ENCODE results near the gene APOL2. TPM values are rescaled to one million over a fixed set of nuclear protein-coding genes. Genes with fewer than 3 reads are reported as not detected.

Gene APOL2
- total RNA-seq, 1 experiment from 2014 or later: 10.0 TPM

DNA sequence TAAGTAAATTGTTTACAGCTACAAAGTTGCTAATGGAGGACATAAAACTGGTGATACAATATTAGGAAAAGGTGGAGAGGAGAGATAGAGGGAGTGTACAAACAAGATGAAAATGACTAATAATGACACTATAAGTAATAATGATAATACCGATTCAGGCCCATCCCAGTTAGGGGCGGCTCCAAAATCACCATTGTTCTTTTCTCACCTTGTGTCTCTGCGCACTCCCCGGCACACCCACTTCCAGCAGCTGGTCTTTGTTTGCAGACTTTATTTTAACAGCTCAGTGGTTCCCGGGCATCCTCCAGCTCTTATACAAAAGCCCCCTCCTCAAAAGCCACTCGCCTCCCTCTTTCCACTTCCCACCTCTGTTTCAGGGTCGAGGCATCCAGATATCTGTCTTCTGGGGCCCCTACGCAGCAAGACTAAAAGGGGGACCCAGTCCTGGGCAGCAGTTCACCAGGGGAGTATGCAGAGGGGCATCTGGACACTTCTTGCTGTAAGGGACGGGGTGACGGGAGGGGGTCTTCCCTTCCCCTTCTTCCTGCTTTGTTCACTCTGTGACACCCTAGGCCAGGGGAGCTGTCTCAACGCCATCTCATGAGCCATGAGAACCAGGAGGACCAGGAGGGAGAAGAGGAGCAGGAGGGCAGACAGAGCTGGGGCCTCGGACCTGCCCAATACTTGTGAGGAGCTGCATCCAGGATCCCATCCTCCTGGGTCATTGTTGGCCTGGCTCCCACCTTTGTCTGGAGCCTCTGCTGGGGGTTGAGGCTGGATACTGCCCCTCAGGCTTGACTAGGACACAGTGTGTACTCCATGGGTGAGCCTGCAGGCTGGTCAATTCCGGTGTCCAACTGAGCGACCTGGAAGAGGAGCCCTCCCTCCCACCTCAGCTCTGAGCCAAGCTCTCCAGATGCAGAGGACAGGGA lies 2.7 kb downstream of the APOL2 start:
- Histone ChIP-seq H3K4me1 (no peaks in the 10 kb centered on the region), H3K36me3 (ENCODE audit: control insufficient read depth, insufficient read depth, low read length) (no peaks in the 10 kb centered on the region), H3K9me3 (no peaks in the 10 kb centered on the region), H3K27me3 (replicated peaks; ENCODE audit: control insufficient read depth, insufficient read depth, low read length) (no peaks in the 10 kb centered on the region), H3K4me3 (ENCODE audit: low read depth, low read length) (no peak overlapping the region)
- H3K4me1 Mint-ChIP-seq (ENCODE audit: low read depth, unreplicated experiment): peaks cover 14% of the 10 kb centered on the region
- ChIA-PET CTCF (interaction anchor here (0.9 kb wide), 1 partner anchor 234 kb away, joined by 3 read pairs; no protein-coding TSS in a partner anchor), POLR2A (no interaction called here)
- TF ChIP-seq, protein P1, sequence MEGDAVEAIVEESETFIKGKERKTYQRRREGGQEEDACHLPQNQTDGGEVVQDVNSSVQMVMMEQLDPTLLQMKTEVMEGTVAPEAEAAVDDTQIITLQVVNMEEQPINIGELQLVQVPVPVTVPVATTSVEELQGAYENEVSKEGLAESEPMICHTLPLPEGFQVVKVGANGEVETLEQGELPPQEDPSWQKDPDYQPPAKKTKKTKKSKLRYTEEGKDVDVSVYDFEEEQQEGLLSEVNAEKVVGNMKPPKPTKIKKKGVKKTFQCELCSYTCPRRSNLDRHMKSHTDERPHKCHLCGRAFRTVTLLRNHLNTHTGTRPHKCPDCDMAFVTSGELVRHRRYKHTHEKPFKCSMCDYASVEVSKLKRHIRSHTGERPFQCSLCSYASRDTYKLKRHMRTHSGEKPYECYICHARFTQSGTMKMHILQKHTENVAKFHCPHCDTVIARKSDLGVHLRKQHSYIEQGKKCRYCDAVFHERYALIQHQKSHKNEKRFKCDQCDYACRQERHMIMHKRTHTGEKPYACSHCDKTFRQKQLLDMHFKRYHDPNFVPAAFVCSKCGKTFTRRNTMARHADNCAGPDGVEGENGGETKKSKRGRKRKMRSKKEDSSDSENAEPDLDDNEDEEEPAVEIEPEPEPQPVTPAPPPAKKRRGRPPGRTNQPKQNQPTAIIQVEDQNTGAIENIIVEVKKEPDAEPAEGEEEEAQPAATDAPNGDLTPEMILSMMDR (IDR thresholded peaks at IDR 0.05; ENCODE audit: insufficient read depth in 1 of 2, low read depth in 1 of 2, low read length in 1 of 2, severe bottlenecking in 1 of 2, unreplicated experiment in 1 of 2): no peak
- H3K9me3 Mint-ChIP-seq (ENCODE audit: unreplicated experiment): no peaks in the 10 kb centered on the region
- H3K4me3 Mint-ChIP-seq (ENCODE audit: unreplicated experiment): no peak overlapping the region
- no peak for DNase-seq
- BruUV-seq (replicated peaks): no TSS peak
- no peaks in the 10 kb centered on the region for H3K36me3 Mint-ChIP-seq (ENCODE audit: insufficient read depth, unreplicated experiment)
- H3K27me3 Mint-ChIP-seq (ENCODE audit: insufficient read depth, unreplicated experiment): no peaks in the 10 kb centered on the region
- no peak overlapping the region for H3K27ac Mint-ChIP-seq (ENCODE audit: unreplicated experiment)
- intact Hi-C loops (cut with micrococcal nuclease; ENCODE audit: unreplicated experiment): no loop called here

DNA sequence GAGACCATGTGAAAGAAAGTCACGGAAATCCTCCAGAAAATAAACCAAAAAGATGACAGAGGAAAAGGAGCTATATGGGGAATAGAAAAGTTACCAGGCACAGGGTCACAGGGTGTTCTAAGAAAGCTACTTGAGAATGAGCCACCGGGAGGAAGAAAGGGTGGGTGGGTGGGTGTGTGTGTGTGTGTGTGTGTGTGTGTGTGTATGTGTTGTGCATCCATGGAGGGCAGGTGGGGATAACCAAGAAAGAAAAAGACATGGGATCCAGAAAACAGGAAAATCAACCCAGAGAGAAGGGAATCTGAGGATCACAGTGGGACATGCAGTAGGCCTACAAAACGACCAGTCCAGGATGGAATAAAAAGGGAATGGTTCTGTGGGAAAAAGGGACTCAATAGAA lies 3.7 kb downstream of the APOL2 start:
- H3K27me3 Mint-ChIP-seq (ENCODE audit: insufficient read depth, unreplicated experiment): no peaks in the 10 kb centered on the region
- no peak overlapping the region for H3K27ac Mint-ChIP-seq (ENCODE audit: unreplicated experiment)
- intact Hi-C loops (cut with micrococcal nuclease; ENCODE audit: unreplicated experiment): no loop called here
- H3K27me3 ChIP-seq (replicated peaks; ENCODE audit: control insufficient read depth, insufficient read depth, low read length): no peaks in the 10 kb centered on the region
- H3K4me3 Mint-ChIP-seq (ENCODE audit: unreplicated experiment): no peak overlapping the region
- BruUV-seq (replicated peaks): no TSS peak
- no peaks in the 10 kb centered on the region for H3K36me3 Mint-ChIP-seq (ENCODE audit: insufficient read depth, unreplicated experiment)
- H3K4me1 Mint-ChIP-seq (ENCODE audit: low read depth, unreplicated experiment): peaks cover 14% of the 10 kb centered on the region
- no peak for DNase-seq
- H3K4me3 ChIP-seq (ENCODE audit: low read depth, low read length): no peak overlapping the region
- TF ChIP-seq, protein P1 (IDR thresholded peaks at IDR 0.05; ENCODE audit: insufficient read depth in 1 of 2, low read depth in 1 of 2, low read length in 1 of 2, severe bottlenecking in 1 of 2, unreplicated experiment in 1 of 2): no peak
- H3K4me1 ChIP-seq: no peaks in the 10 kb centered on the region
- CTCF ChIA-PET: no interaction called here
- POLR2A ChIA-PET: no interaction called here
- H3K36me3 ChIP-seq (ENCODE audit: control insufficient read depth, insufficient read depth, low read length): no peaks in the 10 kb centered on the region
- H3K9me3 Mint-ChIP-seq (ENCODE audit: unreplicated experiment): no peaks in the 10 kb centered on the region
- H3K9me3 ChIP-seq: no peaks in the 10 kb centered on the region

DNA sequence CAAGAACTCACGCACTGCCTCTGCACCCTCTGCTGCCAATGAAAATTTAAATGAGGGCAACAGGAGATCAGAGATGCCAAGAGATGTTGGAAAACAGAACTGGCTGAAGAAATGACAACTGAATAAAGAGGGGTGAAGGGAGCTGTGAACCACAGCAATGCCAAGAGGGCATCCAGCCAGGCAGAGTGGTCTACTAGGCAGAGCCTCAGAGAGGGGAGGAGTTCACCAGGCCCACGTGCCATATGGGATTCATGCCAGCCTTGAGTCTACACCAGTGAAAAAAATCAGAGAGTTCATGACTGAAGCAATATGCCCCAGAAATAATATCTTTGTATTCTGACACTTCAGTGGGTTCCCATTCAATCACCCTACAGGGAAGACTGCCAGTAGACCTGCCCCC lies 4.4 kb downstream of the APOL2 start:
- H3K27me3 Mint-ChIP-seq (ENCODE audit: insufficient read depth, unreplicated experiment): no peaks in the 10 kb centered on the region
- H3K27ac Mint-ChIP-seq (ENCODE audit: unreplicated experiment): no peak overlapping the region
- H3K4me3 Mint-ChIP-seq (ENCODE audit: unreplicated experiment): no peak overlapping the region
- intact Hi-C loops (cut with micrococcal nuclease; ENCODE audit: unreplicated experiment): no loop called here
- H3K27me3 ChIP-seq (replicated peaks; ENCODE audit: control insufficient read depth, insufficient read depth, low read length): no peaks in the 10 kb centered on the region
- H3K9me3 Mint-ChIP-seq (ENCODE audit: unreplicated experiment): no peaks in the 10 kb centered on the region
- no TSS peak for BruUV-seq (replicated peaks)
- TF ChIP-seq, protein P1 (IDR thresholded peaks at IDR 0.05; ENCODE audit: insufficient read depth in 1 of 2, low read depth in 1 of 2, low read length in 1 of 2, severe bottlenecking in 1 of 2, unreplicated experiment in 1 of 2): no peak
- H3K4me3 ChIP-seq (ENCODE audit: low read depth, low read length): no peak overlapping the region
- no peaks in the 10 kb centered on the region for H3K36me3 ChIP-seq (ENCODE audit: control insufficient read depth, insufficient read depth, low read length)
- H3K36me3 Mint-ChIP-seq (ENCODE audit: insufficient read depth, unreplicated experiment): no peaks in the 10 kb centered on the region
- no peaks in the 10 kb centered on the region for H3K9me3 ChIP-seq
- DNase-seq: no peak
- ChIA-PET POLR2A (no interaction called here), CTCF (no interaction called here)
- peaks cover 11% of the 10 kb centered on the region for H3K4me1 Mint-ChIP-seq (ENCODE audit: low read depth, unreplicated experiment)
- no peaks in the 10 kb centered on the region for H3K4me1 ChIP-seq
